HG03280 (cell line): Measurements from ENCODE around the gene DLGAP1.

Experiments used
- ATAC-seq: cut with Tn5 transposase; IDR thresholded peaks from one replicate; pipeline ENCODE4 v1.9.1; 2021; ENCODE audit warnings: mild to moderate bottlenecking, moderate library complexity; ENCODE audit not compliant: unreplicated experiment

The DLGAP1 gene

GRCh38 chr18:3910512-3910911, 544.6 kb downstream of the DLGAP1 start:
- ATAC-seq, result no peak

GRCh38 chr18:3907955-3908354, 547.2 kb downstream of the DLGAP1 start:
- no peak for ATAC-seq

GRCh38 chr18:3906116-3906750, 548.9 kb downstream of the DLGAP1 start:
- no peak for ATAC-seq

- no peak for ATAC-seq
Measured at GRCh38 chr18:3903337-3903736, 551.8 kb downstream of the DLGAP1 start.

- no peak for ATAC-seq
Measured at GRCh38 chr18:3902676-3903075, 552.4 kb downstream of the DLGAP1 start.

GRCh38 chr18:3901811-3902210, 553.3 kb downstream of the DLGAP1 start:
- no peak for ATAC-seq

GRCh38 chr18:3901042-3901441, 554.1 kb downstream of the DLGAP1 start:
- ATAC-seq, result no peak

- ATAC-seq, result no peak
Measured at GRCh38 chr18:3900327-3900726, 554.8 kb downstream of the DLGAP1 start.

- ATAC-seq, result no peak
Measured at GRCh38 chr18:3898861-3899613, 556.1 kb downstream of the DLGAP1 start.

- no peak for ATAC-seq
Measured at GRCh38 chr18:3892152-3892551, 563.0 kb downstream of the DLGAP1 start.

GRCh38 chr18:3891245-3891644, 563.9 kb downstream of the DLGAP1 start:
- ATAC-seq, result no peak

GRCh38 chr18:3889803-3890202, 565.3 kb downstream of the DLGAP1 start:
- ATAC-seq, result no peak

GRCh38 chr18:3889121-3889520, 566.0 kb downstream of the DLGAP1 start:
- ATAC-seq, result no peak

- ATAC-seq, result no peak
Measured at GRCh38 chr18:3886575-3887322, 568.4 kb downstream of the DLGAP1 start.

- ATAC-seq, result no peak
Measured at GRCh38 chr18:3885209-3885792, 569.8 kb downstream of the DLGAP1 start.

- no peak for ATAC-seq
Measured at GRCh38 chr18:3879836-3880120, 575.3 kb downstream of the DLGAP1 start.

GRCh38 chr18:3879114-3879835, 575.8 kb downstream of the DLGAP1 start:
- no peak for ATAC-seq

- no peak for ATAC-seq
Measured at GRCh38 chr18:3878401-3878800, 576.7 kb downstream of the DLGAP1 start.

- ATAC-seq, result no peak
Measured at GRCh38 chr18:3877678-3878077, 577.4 kb downstream of the DLGAP1 start.

GRCh38 chr18:3875961-3876360, 579.1 kb downstream of the DLGAP1 start:
- no peak for ATAC-seq

GRCh38 chr18:3875376-3875775, 579.7 kb downstream of the DLGAP1 start:
- no peak for ATAC-seq
